HUES64 (cell line): ENCODE results near the gene KRTAP12-1. TPM values are rescaled to one million over a fixed set of nuclear protein-coding genes. Genes with fewer than 3 reads are reported as not detected.

Experiments
- H3K27ac ChIP-seq: 2 replicates; pipeline ENCODE4 v1.7.0; 2013; ENCODE audit warnings: low read depth, low read length, inconsistent platforms
- H3K27me3 ChIP-seq: 2 replicates; pipeline ENCODE4 v1.6.1; 2013; ENCODE audit warnings: mild to moderate bottlenecking, low read length; ENCODE audit not compliant: insufficient read depth
- H3K36me3 ChIP-seq: 2 replicates; pipeline ENCODE4 v1.6.1; 2013; ENCODE audit warnings: mild to moderate bottlenecking, low read length; ENCODE audit not compliant: insufficient read depth
- H3K4me1 ChIP-seq: 2 replicates; pipeline ENCODE4 v1.6.1; 2013; ENCODE audit warnings: mild to moderate bottlenecking, low read length, moderate library complexity; ENCODE audit not compliant: insufficient read depth
- H3K4me3 ChIP-seq: 2 replicates; pipeline ENCODE4 v1.5.1; 2013; ENCODE audit warnings: mild to moderate bottlenecking, low read length, moderate library complexity
- H3K9ac ChIP-seq: 2 replicates; pipeline ENCODE4 v1.6.1; 2013; ENCODE audit warnings: mild to moderate bottlenecking, low read depth, low read length
- H3K9me3 ChIP-seq: 2 replicates; pipeline ENCODE4 v1.6.1; 2013; ENCODE audit warnings: low read depth, low read length; ENCODE audit not compliant: insufficient read depth
- WGBS: fragments of 150-250, 120-280 bp; methylation state at CpG from one replicate; pipeline ENCODE4 v1.1.7; 2013; ENCODE audit warnings: missing lambda C conversion rate; 5-methylcytosine and 5-hydroxymethylcytosine counted together
- polyA plus RNA-seq, 2 experiments: library from polyadenylated mRNA; stranded (reverse); fragments of 50-300 nt; gene quantifications; one replicate each; pipeline ENCODE4 v1.2.3, GENCODE V29; 2013

The KRTAP12-1 gene
- polyA plus RNA-seq (2013, experiment 1 of 2): not detected
- polyA plus RNA-seq (2013, experiment 2 of 2): not detected

DNA sequence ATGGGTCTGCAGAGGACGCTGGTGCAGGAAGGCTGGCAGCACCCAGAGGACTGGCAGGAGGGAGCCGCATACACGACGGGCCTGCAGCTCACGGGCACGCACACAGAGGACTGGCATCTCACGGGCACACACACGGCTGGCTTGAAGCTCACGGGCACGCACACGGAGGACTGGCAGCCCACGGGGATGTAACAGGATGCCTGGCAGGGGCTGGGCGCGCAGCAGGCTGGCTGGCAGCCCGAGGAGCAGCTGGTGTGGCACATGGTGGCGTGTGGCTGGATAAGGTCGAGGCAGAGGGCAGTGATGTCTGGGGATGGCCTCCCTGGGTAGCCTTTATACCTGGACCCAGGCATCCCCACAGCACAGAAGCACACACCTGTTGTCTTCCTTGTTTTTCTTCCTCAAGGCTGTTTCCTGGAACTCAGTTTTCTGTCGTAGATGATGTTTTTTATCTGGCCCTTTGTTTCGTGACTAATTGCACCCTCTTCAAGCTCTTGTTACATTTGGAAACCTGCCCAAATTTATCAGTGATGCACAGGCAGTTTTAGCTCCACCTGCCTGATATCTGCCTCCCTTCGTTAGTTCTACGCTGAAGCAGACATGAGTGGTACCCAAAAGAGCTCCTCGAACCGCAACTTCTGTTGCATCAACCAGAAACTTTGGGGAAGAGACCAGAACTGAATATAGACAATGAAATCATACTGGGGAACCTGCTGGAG is at the start of gene KRTAP12-1:
TSS of gene KRTAP12-1 (minus strand) at position 303 of the 719 bp plus-strand sequence. CDS start at position 263, 40 bp downstream.
- no peaks in the 10 kb centered on the region for H3K27me3 ChIP-seq
- H3K36me3 ChIP-seq: no peaks in the 10 kb centered on the region
- H3K4me3 ChIP-seq: no peak within 1 kb of the TSS
- WGBS: 95% methylated on average over 23 of the region's 23 CpGs
- peaks cover 6% of the 10 kb centered on the region for H3K4me1 ChIP-seq
- no peak within 1 kb of the TSS for H3K27ac ChIP-seq
- no peaks in the 10 kb centered on the region for H3K9me3 ChIP-seq
- no peak within 1 kb of the TSS for H3K9ac ChIP-seq

DNA sequence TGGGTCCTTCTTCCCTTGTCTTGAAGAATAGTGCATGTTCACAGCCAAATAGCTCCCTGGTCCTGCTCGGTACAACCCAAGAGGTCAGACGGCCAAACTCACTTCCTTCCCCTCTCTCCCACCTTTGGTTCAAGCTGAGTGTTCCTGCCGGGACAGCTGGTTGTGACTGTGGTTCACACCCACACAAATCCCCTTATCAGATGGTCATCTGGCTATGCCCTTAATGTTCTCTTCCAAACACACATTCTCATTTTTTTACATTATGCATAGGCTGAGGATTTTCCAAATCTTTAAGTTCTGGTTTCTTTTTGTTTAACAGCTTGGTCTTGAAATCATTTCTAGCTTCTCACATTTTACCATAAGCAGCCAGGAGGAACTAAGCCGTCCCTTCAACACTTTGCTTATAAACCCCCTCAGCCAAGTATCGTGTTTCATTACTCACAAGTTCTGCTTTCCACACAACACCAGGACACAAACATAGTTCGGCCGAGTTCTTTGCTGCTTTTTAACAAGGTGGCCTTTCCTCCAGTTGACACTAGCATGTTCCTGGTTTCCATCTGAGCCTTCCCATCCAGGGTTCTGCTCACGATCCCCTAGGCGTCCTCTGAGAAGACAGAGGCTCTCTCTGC is 49.1 kb upstream of the KRTAP12-1 start:
- H3K4me1 ChIP-seq: no peaks in the 10 kb centered on the region

GRCh38 chr21:44730028-44730395 is 48.0 kb upstream of the KRTAP12-1 start:
- WGBS: 95% methylated on average over 7 of the region's 7 CpGs
- H3K9me3 ChIP-seq: no peaks in the 10 kb centered on the region
- no peaks in the 10 kb centered on the region for H3K36me3 ChIP-seq
- no peaks in the 10 kb centered on the region; the same call in none of the 2 replicates for H3K27me3 ChIP-seq
- H3K9ac ChIP-seq: no peak overlapping the region
- no peak overlapping the region for H3K27ac ChIP-seq
- no peaks in the 10 kb centered on the region for H3K4me1 ChIP-seq
- no peak overlapping the region for H3K4me3 ChIP-seq

More for the DNA sequence above, 49.1 kb upstream of the KRTAP12-1 start:
- Histone ChIP-seq H3K4me3 (no peak overlapping the region), H3K27me3 (no peaks in the 10 kb centered on the region; the same call in 1 of the 2 replicates), H3K27ac (no peak overlapping the region), H3K36me3 (no peaks in the 10 kb centered on the region), H3K9ac (no peak overlapping the region), H3K9me3 (peaks cover 5% of the 10 kb centered on the region)
- WGBS: 83% methylated on average over 9 of the region's 9 CpGs

- no peak overlapping the region for H3K27ac ChIP-seq
- peaks cover 3% of the 10 kb centered on the region for H3K27me3 ChIP-seq
- no peaks in the 10 kb centered on the region for H3K4me1 ChIP-seq
- H3K36me3 ChIP-seq: no peaks in the 10 kb centered on the region
- 94% methylated on average over 23 of the region's 23 CpGs for WGBS
- H3K9me3 ChIP-seq: no peaks in the 10 kb centered on the region
- no peak overlapping the region for H3K9ac ChIP-seq
- no peak overlapping the region for H3K4me3 ChIP-seq
Observed at GRCh38 chr21:44729336-44730027, 47.5 kb upstream of the KRTAP12-1 start.

GRCh38 chr21:44728716-44729115 is 46.8 kb upstream of the KRTAP12-1 start:
- H3K9me3 ChIP-seq: no peaks in the 10 kb centered on the region
- no peak overlapping the region for H3K9ac ChIP-seq
- H3K4me3 ChIP-seq: no peak overlapping the region
- 95% methylated on average over 14 of the region's 14 CpGs for WGBS
- H3K4me1 ChIP-seq: 0 out of 2 replicates have a peak, but pooled peaks cover 2% of the 10 kb centered on the region
- no peaks in the 10 kb centered on the region for H3K36me3 ChIP-seq
- H3K27ac ChIP-seq: no peak overlapping the region
- peaks cover 9% of the 10 kb centered on the region for H3K27me3 ChIP-seq

DNA sequence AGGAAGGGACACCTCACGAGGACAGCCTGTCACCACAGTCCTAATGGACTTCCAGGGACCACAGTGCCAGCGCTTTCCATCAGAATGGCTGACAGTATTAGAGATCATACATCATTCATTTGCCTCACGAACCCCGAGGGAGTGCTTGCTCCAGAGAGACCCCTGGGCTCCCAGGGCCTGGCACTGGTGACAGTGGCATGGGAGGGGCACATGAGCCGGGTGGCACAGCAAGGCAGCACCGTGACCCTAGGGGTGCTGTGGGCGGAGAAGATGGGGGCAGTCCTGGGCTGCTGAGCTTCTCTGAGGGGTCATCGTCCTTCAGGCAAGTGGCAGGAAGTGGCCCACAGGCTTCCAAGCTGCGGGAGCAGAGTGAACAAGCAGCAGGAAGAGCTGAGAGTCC is 45.8 kb upstream of the KRTAP12-1 start:
- peaks cover 12% of the 10 kb centered on the region for H3K4me1 ChIP-seq
- H3K4me3 ChIP-seq: no peak overlapping the region
- H3K27me3 ChIP-seq: peaks cover 19% of the 10 kb centered on the region
- H3K9ac ChIP-seq: no peak overlapping the region
- H3K27ac ChIP-seq: no peak overlapping the region
- 89% methylated on average over 9 of the region's 9 CpGs for whole genome bisulfite sequencing
- no peaks in the 10 kb centered on the region for H3K9me3 ChIP-seq
- no peaks in the 10 kb centered on the region for H3K36me3 ChIP-seq

DNA sequence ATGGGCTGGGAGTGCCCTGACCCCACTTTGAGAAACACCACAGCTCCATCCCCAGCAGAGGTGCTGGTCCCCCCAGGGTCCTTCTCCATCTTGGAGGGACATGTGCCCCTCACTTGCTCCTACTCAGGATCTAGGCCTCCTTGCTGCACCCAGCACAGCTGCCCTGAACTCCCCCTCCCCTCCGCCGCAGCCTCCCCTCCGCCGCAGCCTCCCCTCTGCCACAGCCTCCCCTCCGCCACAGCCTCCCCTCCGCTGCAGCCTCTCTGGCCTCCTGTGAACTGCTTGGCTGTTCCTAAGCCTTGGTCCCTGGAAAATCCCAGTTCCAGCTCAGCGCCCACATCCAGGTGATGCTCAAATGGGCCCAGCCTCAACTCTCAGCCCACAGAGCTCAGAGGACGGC is 45.4 kb upstream of the KRTAP12-1 start:
- H3K27ac ChIP-seq: no peak overlapping the region
- no peaks in the 10 kb centered on the region for H3K9me3 ChIP-seq
- peaks cover 16% of the 10 kb centered on the region for H3K4me1 ChIP-seq
- H3K36me3 ChIP-seq: no peaks in the 10 kb centered on the region
- H3K9ac ChIP-seq: no peak overlapping the region
- 91% methylated on average over 8 of the region's 8 CpGs for WGBS
- H3K27me3 ChIP-seq: peaks cover 22% of the 10 kb centered on the region
- H3K4me3 ChIP-seq: no peak overlapping the region

DNA sequence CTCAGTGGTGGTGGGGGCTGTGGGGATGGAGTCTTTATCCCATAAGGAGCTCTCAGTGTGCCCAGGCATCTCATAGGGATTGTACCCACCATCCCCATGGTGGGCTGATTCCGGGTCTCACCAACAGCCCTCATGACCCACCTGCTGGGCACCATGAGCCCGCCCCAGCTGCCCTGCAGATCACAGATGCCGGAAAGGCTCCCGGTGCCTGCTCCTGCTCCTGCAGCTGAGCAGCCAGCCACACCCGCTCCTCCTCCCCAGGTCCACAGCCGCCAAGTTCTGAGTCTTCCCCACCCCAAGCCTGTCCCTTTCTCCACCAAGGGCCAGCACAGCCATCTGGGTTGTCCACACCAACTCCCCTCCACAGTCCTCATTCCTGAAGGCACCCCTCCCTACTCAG is 44.9 kb upstream of the KRTAP12-1 start:
- H3K4me1 ChIP-seq: peaks cover 16% of the 10 kb centered on the region
- WGBS: 82% methylated on average over 6 of the region's 6 CpGs
- no peaks in the 10 kb centered on the region for H3K36me3 ChIP-seq
- peaks cover 22% of the 10 kb centered on the region for H3K27me3 ChIP-seq
- no peak overlapping the region for H3K27ac ChIP-seq
- H3K9me3 ChIP-seq: no peaks in the 10 kb centered on the region
- H3K9ac ChIP-seq: no peak overlapping the region
- no peak overlapping the region for H3K4me3 ChIP-seq

DNA sequence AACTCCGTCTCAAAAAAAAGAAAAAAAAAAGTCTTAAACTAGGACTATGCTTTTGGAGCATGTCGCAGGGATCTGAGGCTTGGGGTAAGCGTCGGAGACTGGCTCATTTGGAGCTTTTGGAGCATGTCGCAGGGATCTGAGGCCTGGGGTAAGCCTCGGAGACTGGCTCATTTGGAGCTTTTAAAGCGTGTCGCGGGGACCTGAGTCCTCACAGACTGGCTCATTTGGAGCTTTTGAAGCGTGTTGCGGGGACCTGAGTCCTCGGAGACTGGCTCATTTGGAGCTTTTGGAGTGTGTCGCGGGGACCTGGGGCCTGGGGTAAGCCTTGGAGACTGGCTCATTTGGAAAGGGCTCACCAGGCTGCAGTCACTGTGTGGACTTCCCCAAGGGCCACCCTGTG is 43.0 kb upstream of the KRTAP12-1 start:
- 93% methylated on average over 14 of the region's 14 CpGs for WGBS

DNA sequence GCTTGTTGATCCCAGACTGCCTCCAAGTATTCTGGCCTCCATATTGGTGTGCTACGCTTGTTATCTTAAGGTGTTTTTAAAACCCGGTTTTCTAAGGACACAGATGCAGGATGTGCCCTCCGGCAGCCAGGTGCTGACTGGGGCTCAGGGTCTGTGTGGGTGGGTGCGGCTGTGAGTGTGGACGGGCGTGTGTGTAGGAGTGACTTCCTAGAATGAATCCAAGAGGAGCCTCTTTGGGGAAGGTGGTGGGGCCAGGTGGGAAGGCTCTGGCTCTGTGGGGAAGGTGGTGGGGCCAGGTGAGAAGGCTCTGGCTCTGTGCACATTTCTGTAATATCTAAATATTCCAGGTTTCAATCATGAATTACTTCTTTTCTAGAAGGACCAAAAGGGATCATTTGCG is 42.2 kb upstream of the KRTAP12-1 start:
- Histone ChIP-seq H3K27ac (no peak overlapping the region), H3K9ac (no peak overlapping the region), H3K4me1 (peaks cover 16% of the 10 kb centered on the region), H3K36me3 (no peaks in the 10 kb centered on the region), H3K9me3 (no peaks in the 10 kb centered on the region), H3K27me3 (peaks cover 22% of the 10 kb centered on the region), H3K4me3 (no peak overlapping the region)
- WGBS: 94% methylated on average over 7 of the region's 7 CpGs

More for the DNA sequence above, 43.0 kb upstream of the KRTAP12-1 start:
- no peaks in the 10 kb centered on the region for H3K36me3 ChIP-seq
- H3K27ac ChIP-seq: no peak overlapping the region
- H3K27me3 ChIP-seq: peaks cover 22% of the 10 kb centered on the region
- H3K4me1 ChIP-seq: peaks cover 16% of the 10 kb centered on the region
- no peaks in the 10 kb centered on the region for H3K9me3 ChIP-seq
- no peak overlapping the region for H3K4me3 ChIP-seq
- H3K9ac ChIP-seq: no peak overlapping the region
